Activated effector memory CD4-positive, alpha-beta T cell treated with Interleukin-2 at 50 U/mL for 16 hours (primary cell): ENCODE results near the gene CHCHD1.
"Not testable (repeated sequence)": the region's sequence is repeated elsewhere in the genome, so short reads cannot be mapped to it uniquely, and the experiment has no call there.

Experiments used
- DNase-seq: peaks from one replicate; pipeline ENCODE4 v3.0.0-alpha.2; 2020

The CHCHD1 gene

DNA sequence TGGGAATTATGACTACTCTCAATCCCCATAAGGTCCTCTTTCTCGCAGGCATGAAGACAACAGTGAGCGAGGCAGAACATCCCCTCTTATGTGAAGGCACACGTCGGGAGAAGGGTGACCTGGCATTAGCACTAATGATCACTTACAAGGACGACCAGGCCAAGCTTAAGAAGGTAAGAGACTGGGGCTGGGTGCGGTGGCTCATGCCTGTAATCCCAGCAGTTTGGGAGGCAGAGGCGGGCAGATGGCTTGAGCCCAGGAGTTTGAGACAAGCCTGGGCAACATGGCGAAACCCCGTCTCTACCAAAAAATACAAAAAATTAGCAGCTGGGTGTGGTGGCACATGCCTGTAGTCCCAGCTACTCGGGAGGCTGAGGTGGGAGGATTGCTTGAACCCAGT is 13.6 kb downstream of the CHCHD1 start:
- DNase-seq, result not testable (repeated sequence)

DNA sequence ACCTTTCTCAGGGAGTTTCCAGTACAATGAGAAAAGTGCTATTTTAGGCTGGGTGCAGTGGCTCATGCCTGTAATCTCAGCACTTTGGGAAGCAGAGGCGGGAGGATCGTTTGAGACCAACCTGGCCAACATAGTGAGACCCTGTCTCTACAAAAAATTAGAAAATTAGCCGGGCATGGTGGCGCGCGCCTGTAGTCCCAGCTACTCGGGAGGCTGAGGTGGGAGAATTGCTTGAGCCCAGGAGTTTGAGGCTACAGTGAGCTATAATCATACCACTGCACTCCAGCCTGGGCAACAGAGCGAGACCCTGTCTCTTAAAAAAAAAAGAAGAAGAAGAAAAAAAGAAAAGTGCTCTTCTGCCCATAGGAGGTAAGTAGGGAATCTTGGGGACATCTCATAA is 14.2 kb downstream of the CHCHD1 start:
- DNase-seq, result not testable (repeated sequence)

GRCh38 chr10:73796766-73797165 is 14.9 kb downstream of the CHCHD1 start:
- no peak for DNase-seq

DNA sequence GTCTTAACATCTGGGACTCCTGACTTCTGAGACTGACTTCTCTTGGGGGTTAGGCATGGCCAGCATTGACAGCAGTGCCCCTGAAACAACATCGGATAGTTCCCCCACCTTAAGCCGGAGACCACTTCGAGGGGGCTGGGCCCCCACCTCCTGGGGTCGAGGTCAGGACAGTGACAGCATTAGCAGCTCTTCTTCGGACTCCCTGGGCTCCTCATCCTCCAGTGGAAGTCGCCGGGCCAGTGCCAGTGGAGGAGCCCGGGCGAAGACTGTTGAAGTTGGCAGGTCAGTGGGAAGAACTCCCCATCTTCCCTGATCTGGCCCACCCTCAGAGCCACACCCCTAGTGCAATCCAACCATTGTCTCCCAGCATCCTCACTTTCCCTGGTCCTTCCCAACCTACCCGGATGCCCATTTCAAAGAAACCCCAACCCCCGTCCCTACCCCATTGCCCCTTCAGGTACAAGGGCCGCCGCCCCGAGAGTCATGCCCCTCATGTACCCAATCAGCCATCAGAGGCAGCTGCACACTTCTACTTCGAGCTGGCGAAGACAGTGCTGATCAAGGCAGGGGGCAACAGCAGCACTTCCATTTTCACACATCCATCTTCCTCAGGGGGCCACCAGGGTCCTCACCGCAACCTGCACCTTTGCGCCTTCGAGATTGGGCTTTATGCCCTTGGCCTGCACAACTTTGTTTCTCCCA is 15.6 kb downstream of the CHCHD1 start:
- DNase-seq, result no peak

GRCh38 chr10:73798087-73798486 is 16.2 kb downstream of the CHCHD1 start:
- no peak for DNase-seq

GRCh38 chr10:73798927-73799560 is 17.2 kb downstream of the CHCHD1 start:
- no peak for DNase-seq

- DNase-seq, result no peak
Observed at GRCh38 chr10:73799899-73800559, 18.2 kb downstream of the CHCHD1 start.

DNA sequence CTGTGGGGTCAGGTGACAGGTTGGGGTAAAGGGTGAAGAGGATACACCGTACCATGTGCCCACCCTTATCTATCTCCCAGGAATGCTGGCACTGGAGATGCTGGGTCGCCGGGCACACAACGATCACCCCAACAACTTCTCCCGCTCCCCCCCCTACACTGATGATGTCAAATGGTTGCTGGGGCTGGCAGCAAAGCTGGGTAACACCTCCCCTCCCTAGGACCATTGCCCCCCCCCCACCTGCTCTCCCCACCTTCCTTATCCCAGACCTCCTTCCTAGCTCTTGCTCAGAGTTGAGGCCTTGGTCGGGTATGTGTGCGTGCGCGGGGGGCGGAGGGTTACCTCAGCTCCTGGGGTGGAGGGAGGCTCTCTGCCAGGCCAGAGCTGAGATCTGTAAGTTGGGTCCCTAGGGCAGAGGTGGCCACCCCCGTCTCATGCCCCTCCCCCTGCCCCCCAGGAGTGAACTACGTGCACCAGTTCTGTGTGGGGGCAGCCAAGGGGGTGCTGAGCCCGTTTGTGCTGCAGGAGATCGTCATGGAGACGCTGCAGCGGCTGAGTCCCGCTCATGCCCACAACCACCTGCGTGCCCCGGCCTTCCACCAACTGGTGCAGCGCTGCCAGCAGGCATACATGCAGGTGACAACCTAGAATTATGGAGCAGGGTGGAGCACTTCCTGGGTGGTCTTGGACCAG is 18.9 kb downstream of the CHCHD1 start:
- DNase-seq, result no peak

GRCh38 chr10:73801253-73801590 is 19.4 kb downstream of the CHCHD1 start:
- no peak for DNase-seq

DNA sequence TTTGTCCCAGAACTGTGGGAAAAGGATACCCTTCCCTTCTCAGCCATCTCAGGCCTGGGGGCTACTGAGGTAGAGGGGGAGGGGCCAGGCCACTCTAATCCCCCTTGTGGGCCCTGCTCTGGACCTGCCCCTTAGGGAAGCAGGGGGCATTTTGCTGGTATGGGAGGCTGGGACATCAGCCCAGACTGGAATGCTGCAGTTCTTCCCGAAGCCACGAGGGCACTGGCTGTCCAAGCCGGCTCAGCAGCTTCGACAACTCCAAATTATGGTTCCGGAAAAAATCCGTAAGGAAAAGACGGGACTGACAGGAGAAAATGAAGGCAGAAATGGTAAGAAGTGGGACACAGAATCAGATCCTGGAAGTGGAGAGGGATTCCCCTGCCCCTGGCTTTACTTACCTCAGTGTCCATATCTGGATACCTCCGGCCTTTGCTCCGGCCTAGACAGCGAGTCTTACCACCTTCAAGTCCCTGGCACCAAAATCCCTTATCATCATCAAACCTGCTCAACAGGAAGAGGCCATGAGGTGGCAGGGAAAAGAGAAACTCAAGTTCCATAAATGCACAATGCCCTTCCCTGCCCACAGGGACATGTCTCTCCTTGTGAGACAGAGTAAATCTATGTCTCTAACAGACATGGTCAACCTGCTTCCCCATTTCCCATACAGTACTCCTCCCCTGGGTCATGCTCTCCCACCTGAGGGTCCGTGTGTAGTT is 20.6 kb downstream of the CHCHD1 start:
- DNase-seq, result no peak

DNA sequence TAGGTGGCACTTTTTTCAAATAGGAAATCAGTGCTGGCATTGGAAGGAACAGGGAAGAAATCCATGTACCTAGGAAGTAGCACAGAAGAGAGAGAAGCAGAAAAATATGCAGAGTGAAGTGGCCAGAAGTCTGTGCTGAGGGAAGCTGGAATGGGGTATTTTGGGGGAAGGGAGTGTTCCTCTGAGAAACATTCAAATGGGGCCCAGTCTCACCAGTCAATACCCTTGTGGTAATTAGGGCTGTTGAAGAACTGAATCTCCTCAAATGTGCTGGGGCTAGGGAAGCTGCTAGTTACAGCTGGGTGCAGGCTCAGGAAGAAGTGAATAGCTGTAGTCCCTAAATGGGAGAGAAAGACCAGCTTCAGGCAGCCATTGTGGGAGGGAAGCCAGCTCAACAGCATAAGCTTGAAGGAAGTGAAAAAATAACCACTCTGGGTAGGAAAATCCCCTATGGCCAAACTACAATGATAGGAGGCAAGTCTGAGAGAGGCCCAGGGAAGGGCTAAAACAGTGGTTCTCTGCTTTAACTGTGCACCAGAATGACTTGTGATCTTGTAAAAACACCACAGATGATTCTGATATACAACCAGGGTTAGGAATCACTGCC is 21.9 kb downstream of the CHCHD1 start:
- no peak for DNase-seq

GRCh38 chr10:73806176-73806950 is 24.5 kb downstream of the CHCHD1 start:
- no peak for DNase-seq

DNA sequence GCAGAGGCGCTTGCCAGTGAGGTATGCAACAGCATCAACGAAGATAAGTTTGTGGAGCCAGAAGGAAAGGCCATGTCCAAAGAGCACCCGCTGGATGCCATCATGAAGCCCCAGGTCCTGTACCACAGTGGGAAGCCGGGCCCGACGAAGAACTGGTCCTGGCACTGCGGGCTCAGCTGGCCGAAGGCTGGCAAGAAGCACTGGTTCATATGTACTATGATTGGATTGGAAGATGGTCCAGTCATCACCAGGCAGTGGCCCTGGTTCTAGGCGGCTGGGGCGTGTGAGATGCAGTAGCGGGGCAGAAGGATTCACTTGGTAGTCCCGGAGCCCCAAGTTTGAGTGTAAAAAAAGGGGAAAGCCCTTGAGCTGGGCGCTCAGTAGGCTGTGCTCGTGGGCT is 25.6 kb downstream of the CHCHD1 start:
- no peak for DNase-seq

DNA sequence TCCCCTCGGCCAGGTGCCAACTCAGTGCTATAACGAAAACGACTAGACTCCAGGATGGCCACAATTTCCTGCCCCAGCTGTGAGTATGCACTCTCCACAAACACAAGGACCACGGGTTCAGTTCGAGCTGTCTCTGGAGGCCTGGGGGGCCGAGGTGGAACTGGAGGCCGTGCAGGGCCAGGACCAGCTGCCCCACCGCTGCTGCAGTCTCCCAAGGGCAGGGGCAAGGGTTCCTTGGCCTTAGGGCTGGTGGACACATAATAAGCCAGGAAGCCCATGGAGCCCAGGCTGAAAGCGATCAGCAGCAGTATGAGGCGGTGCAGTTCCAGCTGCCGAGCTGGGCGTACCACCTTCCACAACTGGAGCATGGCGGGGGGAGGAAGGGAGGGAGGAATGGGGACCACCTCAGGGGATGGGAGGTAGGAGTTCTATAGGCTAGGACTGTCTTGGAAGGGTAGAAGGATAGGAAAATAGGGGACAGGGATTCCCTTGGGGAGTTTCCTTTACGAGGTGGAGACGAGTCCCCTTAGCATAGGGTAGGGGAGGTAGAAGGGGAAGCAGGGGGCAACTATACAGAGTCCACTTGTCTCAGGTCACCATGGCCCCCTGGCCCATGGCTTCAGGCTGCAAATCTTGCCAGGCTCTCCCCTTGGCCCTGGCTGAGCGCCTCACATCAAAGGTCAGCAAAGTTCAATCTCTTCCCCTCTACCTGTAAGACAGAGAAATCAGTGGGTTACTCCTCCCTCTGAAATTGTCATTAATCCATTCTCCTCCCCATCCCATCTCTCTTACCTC is 26.4 kb downstream of the CHCHD1 start:
- no peak for DNase-seq

GRCh38 chr10:73809061-73809818 is 27.4 kb downstream of the CHCHD1 start:
- DNase-seq, result no peak

DNA sequence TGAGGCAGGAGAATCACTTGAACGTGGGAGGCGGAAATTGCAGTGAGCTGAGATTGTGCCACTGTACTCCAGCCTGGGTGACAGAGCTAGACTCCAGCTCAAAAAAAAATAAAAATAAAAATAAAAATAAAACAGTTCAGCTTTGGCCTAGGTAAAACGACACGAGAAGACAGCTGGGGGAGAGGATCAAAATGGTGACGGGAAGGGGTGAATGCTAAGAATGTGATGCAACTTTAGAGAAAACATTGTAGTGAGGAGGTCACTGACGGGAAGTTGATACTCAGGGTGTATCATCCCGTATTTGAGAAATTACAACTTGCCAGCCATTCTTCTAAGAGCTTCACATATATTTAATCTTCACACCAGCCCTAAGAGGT is 28.5 kb downstream of the CHCHD1 start:
- no peak for DNase-seq

GRCh38 chr10:73810735-73811465 is 29.1 kb downstream of the CHCHD1 start:
- peak; percentile 57 for DNase-seq

- DNase-seq, result no peak
Observed at GRCh38 chr10:73812657-73813056, 30.8 kb downstream of the CHCHD1 start.

GRCh38 chr10:73813333-73813732 is 31.5 kb downstream of the CHCHD1 start:
- no peak for DNase-seq
